Loucy (cell line): Measurements from ENCODE around the gene PDE4D.

Experiments used
- EZH2phosphoT487 ChIP-seq: fragments of 200-600 bp; IDR thresholded peaks from 2 replicates; pipeline ENCODE4 v1.6.1; 2018; ENCODE audit warnings: antibody characterized with exemption, mild to moderate bottlenecking, moderate library complexity, borderline replicate concordance
- TF ChIP-seq, protein P1 (sequence below): fragments of 200-600 bp; sonication (generic); conservative IDR thresholded peaks from 2 replicates; pipeline ENCODE4 v1.5.1; 2014; ENCODE audit warnings: mild to moderate bottlenecking, antibody characterized with exemption, low read length

DNA sequence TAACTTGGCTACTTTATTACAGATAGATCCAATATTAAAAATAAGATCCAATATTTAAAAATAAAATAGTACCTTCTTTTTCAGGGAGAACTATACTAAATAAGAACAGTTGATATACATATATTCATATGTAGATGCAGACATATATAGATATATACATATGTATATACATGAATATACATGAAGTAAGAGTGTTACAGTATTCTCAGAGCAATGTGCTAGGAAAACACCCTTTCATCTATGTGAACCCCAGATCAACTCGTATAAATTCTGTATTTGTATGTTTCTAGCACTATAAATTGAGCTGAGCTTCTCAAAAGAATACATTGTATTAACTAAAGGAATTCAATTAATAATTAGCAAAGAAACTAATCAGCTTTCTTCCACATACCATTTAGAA is 287.6 kb downstream of the PDE4D start:
- TF ChIP-seq, protein P1, sequence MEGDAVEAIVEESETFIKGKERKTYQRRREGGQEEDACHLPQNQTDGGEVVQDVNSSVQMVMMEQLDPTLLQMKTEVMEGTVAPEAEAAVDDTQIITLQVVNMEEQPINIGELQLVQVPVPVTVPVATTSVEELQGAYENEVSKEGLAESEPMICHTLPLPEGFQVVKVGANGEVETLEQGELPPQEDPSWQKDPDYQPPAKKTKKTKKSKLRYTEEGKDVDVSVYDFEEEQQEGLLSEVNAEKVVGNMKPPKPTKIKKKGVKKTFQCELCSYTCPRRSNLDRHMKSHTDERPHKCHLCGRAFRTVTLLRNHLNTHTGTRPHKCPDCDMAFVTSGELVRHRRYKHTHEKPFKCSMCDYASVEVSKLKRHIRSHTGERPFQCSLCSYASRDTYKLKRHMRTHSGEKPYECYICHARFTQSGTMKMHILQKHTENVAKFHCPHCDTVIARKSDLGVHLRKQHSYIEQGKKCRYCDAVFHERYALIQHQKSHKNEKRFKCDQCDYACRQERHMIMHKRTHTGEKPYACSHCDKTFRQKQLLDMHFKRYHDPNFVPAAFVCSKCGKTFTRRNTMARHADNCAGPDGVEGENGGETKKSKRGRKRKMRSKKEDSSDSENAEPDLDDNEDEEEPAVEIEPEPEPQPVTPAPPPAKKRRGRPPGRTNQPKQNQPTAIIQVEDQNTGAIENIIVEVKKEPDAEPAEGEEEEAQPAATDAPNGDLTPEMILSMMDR, result no peak
- no peak for TF ChIP-seq EZH2phosphoT487
